T-helper 2 cell treated with Interferon-gamma antibody and Interleukin-4, amounts not matched to agents 5 μg/mL and 100 μg/mL, for 36 hours (primary cell): Measurements from ENCODE around the gene RNF34.

Source experiments
- DNase-seq: peaks from one replicate; pipeline ENCODE4 v3.0.0; 2021; ENCODE audit warnings: low spot score
- H3K27ac Mint-ChIP-seq: one replicate; pipeline ENCODE4 v1.8.0; 2021; ENCODE audit warnings: mild to moderate bottlenecking, mixed read lengths
- H3K27me3 Mint-ChIP-seq: one replicate; pipeline ENCODE4 v1.8.0; 2021; ENCODE audit warnings: low read depth, mixed read lengths
- H3K36me3 Mint-ChIP-seq: one replicate; pipeline ENCODE4 v1.8.0; 2021; ENCODE audit warnings: low read depth, mixed read lengths
- H3K4me1 Mint-ChIP-seq: one replicate; pipeline ENCODE4 v1.8.0; 2021; ENCODE audit warnings: low read depth, mixed read lengths
- H3K4me3 Mint-ChIP-seq: one replicate; pipeline ENCODE4 v1.8.0; 2022; ENCODE audit warnings: mild to moderate bottlenecking, moderate library complexity, mixed read lengths
- H3K9me3 Mint-ChIP-seq: one replicate; pipeline ENCODE4 v1.8.0; 2021; ENCODE audit warnings: mixed read lengths

Gene RNF34

GRCh38 chr12:121403721-121404120, 3.8 kb downstream of the RNF34 start:
- no peaks in the 10 kb centered on the region for H3K27me3 Mint-ChIP-seq
- H3K4me1 Mint-ChIP-seq = peaks cover 33% of the 10 kb centered on the region
- H3K27ac Mint-ChIP-seq = no peak overlapping the region
- no peak overlapping the region for H3K4me3 Mint-ChIP-seq
- H3K36me3 Mint-ChIP-seq = peaks cover 41% of the 10 kb centered on the region
- no peaks in the 10 kb centered on the region for H3K9me3 Mint-ChIP-seq
- DNase-seq = no peak

- Mint-ChIP-seq H3K4me1 (peaks cover 32% of the 10 kb centered on the region), H3K27ac (no peak overlapping the region), H3K9me3 (no peaks in the 10 kb centered on the region), H3K27me3 (no peaks in the 10 kb centered on the region), H3K4me3 (no peak overlapping the region), H3K36me3 (peaks cover 41% of the 10 kb centered on the region)
- DNase-seq = no peak
Measured at GRCh38 chr12:121404734-121405133, 4.8 kb downstream of the RNF34 start.

GRCh38 chr12:121405211-121405610, 5.3 kb downstream of the RNF34 start:
- Mint-ChIP-seq H3K27me3 (no peaks in the 10 kb centered on the region), H3K4me1 (peaks cover 32% of the 10 kb centered on the region), H3K4me3 (no peak overlapping the region), H3K27ac (no peak overlapping the region), H3K36me3 (peaks cover 41% of the 10 kb centered on the region), H3K9me3 (no peaks in the 10 kb centered on the region)
- DNase-seq = no peak

GRCh38 chr12:121413917-121414316, 14.0 kb downstream of the RNF34 start:
- no peak overlapping the region for H3K4me3 Mint-ChIP-seq
- H3K27me3 Mint-ChIP-seq = no peaks in the 10 kb centered on the region
- H3K36me3 Mint-ChIP-seq = peaks cover 28% of the 10 kb centered on the region
- DNase-seq = no peak
- peaks cover 8% of the 10 kb centered on the region for H3K4me1 Mint-ChIP-seq
- no peaks in the 10 kb centered on the region for H3K9me3 Mint-ChIP-seq
- no peak overlapping the region for H3K27ac Mint-ChIP-seq

- H3K27me3 Mint-ChIP-seq = no peaks in the 10 kb centered on the region
- H3K27ac Mint-ChIP-seq = no peak overlapping the region
- DNase-seq = no peak
- H3K36me3 Mint-ChIP-seq = peaks cover 48% of the 10 kb centered on the region
- H3K4me1 Mint-ChIP-seq = peaks cover 8% of the 10 kb centered on the region
- no peak overlapping the region for H3K4me3 Mint-ChIP-seq
- H3K9me3 Mint-ChIP-seq = no peaks in the 10 kb centered on the region
Measured at GRCh38 chr12:121417847-121418246, 17.9 kb downstream of the RNF34 start.

GRCh38 chr12:121420109-121420508, 20.2 kb downstream of the RNF34 start:
- H3K9me3 Mint-ChIP-seq = no peaks in the 10 kb centered on the region
- no peaks in the 10 kb centered on the region for H3K27me3 Mint-ChIP-seq
- H3K4me3 Mint-ChIP-seq = no peak overlapping the region
- peaks cover 8% of the 10 kb centered on the region for H3K4me1 Mint-ChIP-seq
- no peak for DNase-seq
- peaks cover 52% of the 10 kb centered on the region for H3K36me3 Mint-ChIP-seq
- H3K27ac Mint-ChIP-seq = no peak overlapping the region

GRCh38 chr12:121423253-121423652, 23.3 kb downstream of the RNF34 start:
- no peaks in the 10 kb centered on the region for H3K27me3 Mint-ChIP-seq
- peaks cover 57% of the 10 kb centered on the region for H3K36me3 Mint-ChIP-seq
- no peak overlapping the region for H3K27ac Mint-ChIP-seq
- no peaks in the 10 kb centered on the region for H3K4me1 Mint-ChIP-seq
- no peak for DNase-seq
- H3K4me3 Mint-ChIP-seq = no peak overlapping the region
- H3K9me3 Mint-ChIP-seq = no peaks in the 10 kb centered on the region

GRCh38 chr12:121423682-121424623, 24.0 kb downstream of the RNF34 start:
- Mint-ChIP-seq H3K4me3 (no peak overlapping the region), H3K27me3 (no peaks in the 10 kb centered on the region), H3K36me3 (peaks cover 64% of the 10 kb centered on the region), H3K9me3 (no peaks in the 10 kb centered on the region), H3K4me1 (no peaks in the 10 kb centered on the region), H3K27ac (no peak overlapping the region)
- DNase-seq = no peak

GRCh38 chr12:121424624-121424975, 24.7 kb downstream of the RNF34 start:
- Mint-ChIP-seq H3K36me3 (peaks cover 70% of the 10 kb centered on the region), H3K4me1 (peaks cover 3% of the 10 kb centered on the region), H3K9me3 (no peaks in the 10 kb centered on the region), H3K4me3 (no peak overlapping the region), H3K27ac (no peak overlapping the region), H3K27me3 (no peaks in the 10 kb centered on the region)
- DNase-seq = no peak

- H3K4me1 Mint-ChIP-seq = peaks cover 3% of the 10 kb centered on the region
- H3K27ac Mint-ChIP-seq = no peak overlapping the region
- peaks cover 73% of the 10 kb centered on the region for H3K36me3 Mint-ChIP-seq
- no peak for DNase-seq
- no peaks in the 10 kb centered on the region for H3K9me3 Mint-ChIP-seq
- H3K4me3 Mint-ChIP-seq = no peak overlapping the region
- no peaks in the 10 kb centered on the region for H3K27me3 Mint-ChIP-seq
Measured at GRCh38 chr12:121427556-121428050, 27.7 kb downstream of the RNF34 start.

GRCh38 chr12:121428883-121429282, 29.0 kb downstream of the RNF34 start:
- Mint-ChIP-seq H3K4me1 (peaks cover 3% of the 10 kb centered on the region), H3K4me3 (no peak overlapping the region), H3K36me3 (peaks cover 75% of the 10 kb centered on the region), H3K9me3 (no peaks in the 10 kb centered on the region), H3K27me3 (no peaks in the 10 kb centered on the region), H3K27ac (no peak overlapping the region)
- DNase-seq = no peak

GRCh38 chr12:121430833-121431415, 31.0 kb downstream of the RNF34 start:
- Mint-ChIP-seq H3K27me3 (no peaks in the 10 kb centered on the region), H3K4me1 (peaks cover 3% of the 10 kb centered on the region), H3K27ac (no peak overlapping the region), H3K4me3 (no peak overlapping the region), H3K36me3 (peaks cover 81% of the 10 kb centered on the region), H3K9me3 (peaks cover 4% of the 10 kb centered on the region)
- DNase-seq = no peak

GRCh38 chr12:121432740-121433480, 33.0 kb downstream of the RNF34 start:
- peaks cover 83% of the 10 kb centered on the region for H3K36me3 Mint-ChIP-seq
- peaks cover 3% of the 10 kb centered on the region for H3K4me1 Mint-ChIP-seq
- H3K27ac Mint-ChIP-seq = no peak overlapping the region
- H3K4me3 Mint-ChIP-seq = no peak overlapping the region
- H3K9me3 Mint-ChIP-seq = peaks cover 14% of the 10 kb centered on the region
- no peaks in the 10 kb centered on the region for H3K27me3 Mint-ChIP-seq
- no peak for DNase-seq

GRCh38 chr12:121436706-121437105, 36.8 kb downstream of the RNF34 start:
- peak overlapping the region; percentile 67 for H3K27ac Mint-ChIP-seq
- peaks cover 14% of the 10 kb centered on the region for H3K9me3 Mint-ChIP-seq
- no peak for DNase-seq
- H3K4me1 Mint-ChIP-seq = no peaks in the 10 kb centered on the region
- peaks cover 70% of the 10 kb centered on the region for H3K36me3 Mint-ChIP-seq
- H3K4me3 Mint-ChIP-seq = no peak overlapping the region
- no peaks in the 10 kb centered on the region for H3K27me3 Mint-ChIP-seq
